Measurements from ENCODE around the gene MGP.

MGP gene

DNA sequence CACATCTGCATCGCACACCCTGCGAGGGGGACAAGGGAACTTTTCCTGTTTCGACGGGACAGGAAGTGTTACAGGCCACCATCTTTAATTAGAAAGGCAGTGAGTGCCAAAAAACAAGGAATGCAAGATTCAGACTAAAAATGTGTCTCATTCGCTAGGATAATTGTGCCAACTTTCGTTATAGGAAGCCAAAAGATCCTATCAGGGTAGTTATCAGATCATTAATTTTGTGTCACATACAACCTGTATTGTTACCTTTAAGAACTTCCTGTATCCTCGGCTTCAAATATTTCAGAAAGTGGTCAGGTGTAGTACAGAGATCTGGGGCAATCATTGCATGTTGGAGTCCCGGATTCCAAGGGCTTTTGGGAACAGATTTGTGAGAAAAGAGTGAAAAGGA, 19.2 kb upstream of the MGP start:
- no peak overlapping the region for H4K91ac ChIP-seq (ENCODE audit: low read depth, low read length, poor library complexity)
- no peaks in the 10 kb centered on the region for H3K9me3 ChIP-seq (replicated peaks in 1 of 2; ENCODE audit: control insufficient read depth in 2 of 2, insufficient read depth in 1 of 2, low read depth in 1 of 2, low read length in 2 of 2)
- no peak overlapping the region for H2BK15ac ChIP-seq (ENCODE audit: low read length)
- no peak overlapping the region for H4K8ac ChIP-seq (ENCODE audit: low read depth, low read length)
- no peak overlapping the region for H2AFZ ChIP-seq (ENCODE audit: low read length)
- no peak overlapping the region for H3K4me2 ChIP-seq (ENCODE audit: insufficient read depth, low read length, poor library complexity, severe bottlenecking)
- H3K36me3 ChIP-seq (replicated peaks in 1 of 2; ENCODE audit: control insufficient read depth in 2 of 2, insufficient read depth in 2 of 2, low read length in 2 of 2): no peaks in the 10 kb centered on the region
- H3K4me1 ChIP-seq (ENCODE audit: control insufficient read depth in 2 of 2, insufficient read depth in 1 of 2, low read depth in 1 of 2, low read length in 2 of 2): no peaks in the 10 kb centered on the region
- no peak overlapping the region for H3K4ac ChIP-seq (ENCODE audit: low read length)
- H3K27ac ChIP-seq (replicated peaks; ENCODE audit: low read length): no peak overlapping the region
- H2BK5ac ChIP-seq (ENCODE audit: low read length): no peak overlapping the region
- no CpG with 5 or more reads among the region's 8 CpGs for WGBS, 2 donors (ENCODE audit: extremely low coverage in 2 of 2, insufficient read length in 2 of 2, insufficient replicate concordance in 1 of 2)
- no peak overlapping the region for H2AK5ac ChIP-seq (ENCODE audit: low read depth, low read length)
- H2BK120ac ChIP-seq (ENCODE audit: low read depth, low read length): no peak overlapping the region
- no peak overlapping the region for H3K4me3 ChIP-seq (ENCODE audit: low read length in 2 of 2)
- no peak for DNase-seq (ENCODE audit: low spot score)
- H3K79me1 ChIP-seq (ENCODE audit: low read depth, low read length): no peaks in the 10 kb centered on the region
- no peak overlapping the region for H3K14ac ChIP-seq (ENCODE audit: low read length)
- no peaks in the 10 kb centered on the region for H3K27me3 ChIP-seq (ENCODE audit: control insufficient read depth in 3 of 3, insufficient read depth in 3 of 3, low read depth in 1 of 3, low read length in 3 of 3)
- no peak overlapping the region for H2BK12ac ChIP-seq (ENCODE audit: low read length)
- no peak overlapping the region for H3K23ac ChIP-seq (ENCODE audit: low read depth, low read length, poor library complexity)
- H3K9ac ChIP-seq (ENCODE audit: low read depth, low read length, poor library complexity): no peak overlapping the region
- no peak overlapping the region for H3K18ac ChIP-seq (ENCODE audit: low read length)

DNA sequence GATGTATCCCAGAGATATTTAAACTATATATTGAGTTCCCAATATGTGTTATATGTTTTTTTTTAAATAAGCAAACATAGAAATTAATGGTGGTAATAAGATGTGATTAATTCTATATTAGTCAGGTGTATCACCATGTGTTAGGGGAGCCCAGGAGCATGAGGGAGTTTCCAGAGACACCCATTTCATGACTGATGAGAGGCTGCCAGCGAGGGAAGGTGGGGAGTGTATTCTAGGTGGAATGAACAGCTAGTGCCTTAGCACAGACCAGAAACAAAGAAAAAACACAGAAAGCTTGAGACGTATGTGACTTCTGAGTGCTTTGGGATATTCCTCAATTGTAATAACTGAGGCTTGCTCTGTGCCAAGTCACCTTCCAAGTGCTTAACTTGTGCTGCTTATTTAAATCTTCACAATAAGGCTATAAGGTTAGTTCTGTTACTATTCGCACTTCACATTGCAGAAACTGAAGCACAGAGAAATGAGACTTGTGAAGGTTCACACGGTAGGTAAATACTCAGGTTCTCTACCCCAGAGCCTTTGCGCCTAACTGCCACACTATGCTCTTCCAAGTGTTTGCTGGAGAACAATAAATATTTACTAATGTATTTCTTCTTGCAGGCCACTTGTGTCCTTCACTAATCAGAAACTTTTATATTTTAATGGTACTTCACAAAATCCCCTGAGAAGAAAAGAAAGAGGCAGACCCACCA, 17.9 kb upstream of the MGP start:
- Histone ChIP-seq H3K9ac (ENCODE audit: low read depth, low read length, poor library complexity) (no peak overlapping the region), H3K27ac (replicated peaks; ENCODE audit: low read length) (no peak overlapping the region), H3K18ac (ENCODE audit: low read length) (no peak overlapping the region), H4K8ac (ENCODE audit: low read depth, low read length) (no peak overlapping the region), H3K4me1 (ENCODE audit: control insufficient read depth in 2 of 2, insufficient read depth in 1 of 2, low read depth in 1 of 2, low read length in 2 of 2) (no peaks in the 10 kb centered on the region), H3K79me1 (ENCODE audit: low read depth, low read length) (no peaks in the 10 kb centered on the region), H2BK5ac (ENCODE audit: low read length) (no peak overlapping the region), H2AFZ (ENCODE audit: low read length) (no peak overlapping the region), H2AK5ac (ENCODE audit: low read depth, low read length) (no peak overlapping the region), H3K27me3 (ENCODE audit: control insufficient read depth in 3 of 3, insufficient read depth in 3 of 3, low read depth in 1 of 3, low read length in 3 of 3) (no peaks in the 10 kb centered on the region), H2BK12ac (ENCODE audit: low read length) (no peak overlapping the region), H2BK120ac (ENCODE audit: low read depth, low read length) (no peak overlapping the region), H3K36me3 (replicated peaks in 1 of 2; ENCODE audit: control insufficient read depth in 2 of 2, insufficient read depth in 2 of 2, low read length in 2 of 2) (no peaks in the 10 kb centered on the region), H2BK15ac (ENCODE audit: low read length) (no peak overlapping the region), H3K4me2 (ENCODE audit: insufficient read depth, low read length, poor library complexity, severe bottlenecking) (no peak overlapping the region), H4K91ac (ENCODE audit: low read depth, low read length, poor library complexity) (no peak overlapping the region), H3K4me3 (ENCODE audit: low read length in 2 of 2) (no peak overlapping the region), H3K9me3 (replicated peaks in 1 of 2; ENCODE audit: control insufficient read depth in 2 of 2, insufficient read depth in 1 of 2, low read depth in 1 of 2, low read length in 2 of 2) (no peaks in the 10 kb centered on the region), H3K23ac (ENCODE audit: low read depth, low read length, poor library complexity) (no peak overlapping the region), H3K4ac (ENCODE audit: low read length) (no peak overlapping the region), H3K14ac (ENCODE audit: low read length) (no peak overlapping the region)
- no CpG with 5 or more reads among the region's 5 CpGs for WGBS, 2 donors (ENCODE audit: extremely low coverage in 2 of 2, insufficient read length in 2 of 2, insufficient replicate concordance in 1 of 2)
- no peak for DNase-seq (ENCODE audit: low spot score)

DNA sequence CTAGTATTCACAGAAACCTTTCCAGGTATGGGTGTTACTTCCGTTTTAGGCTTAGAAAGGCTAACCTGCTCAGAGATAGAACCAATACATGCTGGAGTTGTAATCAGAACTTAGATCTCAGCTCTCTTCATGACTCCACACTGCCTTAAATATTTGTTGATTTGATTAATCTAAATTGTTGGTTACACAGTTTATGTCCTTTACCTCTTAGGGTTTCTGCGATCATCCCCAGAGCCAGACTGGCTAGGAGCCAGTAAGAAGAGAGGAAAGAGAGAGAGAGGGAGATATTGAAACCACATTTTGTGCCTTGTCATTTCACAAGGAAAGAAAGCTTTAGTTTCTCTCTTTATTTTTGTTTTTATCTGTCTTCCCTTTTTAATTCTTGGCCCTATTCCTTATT, 16.8 kb upstream of the MGP start:
- Histone ChIP-seq H3K9me3 (replicated peaks in 1 of 2; ENCODE audit: control insufficient read depth in 2 of 2, insufficient read depth in 1 of 2, low read depth in 1 of 2, low read length in 2 of 2) (no peaks in the 10 kb centered on the region), H2AK5ac (ENCODE audit: low read depth, low read length) (no peak overlapping the region), H3K4me1 (ENCODE audit: control insufficient read depth in 2 of 2, insufficient read depth in 1 of 2, low read depth in 1 of 2, low read length in 2 of 2) (no peaks in the 10 kb centered on the region), H3K18ac (ENCODE audit: low read length) (no peak overlapping the region), H3K23ac (ENCODE audit: low read depth, low read length, poor library complexity) (no peak overlapping the region), H3K36me3 (replicated peaks in 1 of 2; ENCODE audit: control insufficient read depth in 2 of 2, insufficient read depth in 2 of 2, low read length in 2 of 2) (no peaks in the 10 kb centered on the region), H2BK15ac (ENCODE audit: low read length) (no peak overlapping the region), H3K4ac (ENCODE audit: low read length) (no peak overlapping the region), H3K4me2 (ENCODE audit: insufficient read depth, low read length, poor library complexity, severe bottlenecking) (no peak overlapping the region), H3K27ac (replicated peaks; ENCODE audit: low read length) (no peak overlapping the region), H4K8ac (ENCODE audit: low read depth, low read length) (no peak overlapping the region), H3K27me3 (ENCODE audit: control insufficient read depth in 3 of 3, insufficient read depth in 3 of 3, low read depth in 1 of 3, low read length in 3 of 3) (no peaks in the 10 kb centered on the region), H2BK12ac (ENCODE audit: low read length) (no peak overlapping the region), H2BK120ac (ENCODE audit: low read depth, low read length) (no peak overlapping the region), H4K91ac (ENCODE audit: low read depth, low read length, poor library complexity) (no peak overlapping the region), H3K79me1 (ENCODE audit: low read depth, low read length) (no peaks in the 10 kb centered on the region), H3K9ac (ENCODE audit: low read depth, low read length, poor library complexity) (no peak overlapping the region), H2AFZ (ENCODE audit: low read length) (no peak overlapping the region), H3K14ac (ENCODE audit: low read length) (no peak overlapping the region), H3K4me3 (ENCODE audit: low read length in 2 of 2) (no peak overlapping the region), H2BK5ac (ENCODE audit: low read length) (no peak overlapping the region)
- no peak for DNase-seq (ENCODE audit: low spot score)
- WGBS, 2 donors (ENCODE audit: extremely low coverage in 2 of 2, insufficient read length in 2 of 2, insufficient replicate concordance in 1 of 2): no CpG with 5 or more reads among the region's 2 CpGs

DNA sequence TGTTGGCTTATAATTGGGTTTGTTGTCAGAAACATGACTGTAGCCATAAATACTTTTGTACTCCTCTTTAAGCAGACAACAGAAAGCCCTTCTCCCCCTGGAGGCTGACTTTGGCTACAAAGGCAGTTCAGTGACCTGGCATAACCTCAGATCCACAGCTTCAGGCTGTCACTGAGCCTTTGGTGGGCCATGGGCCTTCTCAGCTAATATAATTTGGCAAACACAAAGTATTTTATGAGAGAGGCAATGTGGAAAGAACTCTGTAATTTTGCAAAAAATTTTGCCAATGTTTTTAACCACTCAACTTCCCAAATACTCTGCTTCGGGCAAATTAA, 15.5 kb upstream of the MGP start:
- Histone ChIP-seq H3K9ac (ENCODE audit: low read depth, low read length, poor library complexity) (no peak overlapping the region), H4K8ac (ENCODE audit: low read depth, low read length) (no peak overlapping the region), H2BK120ac (ENCODE audit: low read depth, low read length) (no peak overlapping the region), H3K4me2 (ENCODE audit: insufficient read depth, low read length, poor library complexity, severe bottlenecking) (no peak overlapping the region), H3K27me3 (ENCODE audit: control insufficient read depth in 3 of 3, insufficient read depth in 3 of 3, low read depth in 1 of 3, low read length in 3 of 3) (no peaks in the 10 kb centered on the region), H2AFZ (ENCODE audit: low read length) (no peak overlapping the region), H3K79me1 (ENCODE audit: low read depth, low read length) (no peaks in the 10 kb centered on the region), H3K4me3 (ENCODE audit: low read length in 2 of 2) (no peak overlapping the region), H2BK12ac (ENCODE audit: low read length) (no peak overlapping the region), H3K23ac (ENCODE audit: low read depth, low read length, poor library complexity) (no peak overlapping the region), H2AK5ac (ENCODE audit: low read depth, low read length) (no peak overlapping the region), H2BK5ac (ENCODE audit: low read length) (no peak overlapping the region), H3K14ac (ENCODE audit: low read length) (no peak overlapping the region), H3K18ac (ENCODE audit: low read length) (no peak overlapping the region), H3K9me3 (replicated peaks in 1 of 2; ENCODE audit: control insufficient read depth in 2 of 2, insufficient read depth in 1 of 2, low read depth in 1 of 2, low read length in 2 of 2) (no peaks in the 10 kb centered on the region), H3K4me1 (ENCODE audit: control insufficient read depth in 2 of 2, insufficient read depth in 1 of 2, low read depth in 1 of 2, low read length in 2 of 2) (no peaks in the 10 kb centered on the region), H3K36me3 (replicated peaks in 1 of 2; ENCODE audit: control insufficient read depth in 2 of 2, insufficient read depth in 2 of 2, low read length in 2 of 2) (no peaks in the 10 kb centered on the region), H3K4ac (ENCODE audit: low read length) (no peak overlapping the region), H3K27ac (replicated peaks; ENCODE audit: low read length) (no peak overlapping the region), H4K91ac (ENCODE audit: low read depth, low read length, poor library complexity) (no peak overlapping the region), H2BK15ac (ENCODE audit: low read length) (no peak overlapping the region)
- no CpG with 5 or more reads among the region's 1 CpG for WGBS, 2 donors (ENCODE audit: extremely low coverage in 2 of 2, insufficient read length in 2 of 2, insufficient replicate concordance in 1 of 2)
- no peak for DNase-seq (ENCODE audit: low spot score)
